GM19438 (cell line): Measurements from ENCODE around the gene CZIB.
"Not testable (repeated sequence)": the region's sequence is repeated elsewhere in the genome, so short reads cannot be mapped to it uniquely, and the experiment has no call there.

ENCODE experiments used
- ATAC-seq: cut with Tn5 transposase; IDR thresholded peaks from one replicate; pipeline ENCODE4 v1.9.1; 2021; ENCODE audit warnings: low read depth; ENCODE audit not compliant: unreplicated experiment

Gene CZIB

GRCh38 chr1:53241828-53242227 is 21.4 kb upstream of the CZIB start:
- no peak for ATAC-seq

DNA sequence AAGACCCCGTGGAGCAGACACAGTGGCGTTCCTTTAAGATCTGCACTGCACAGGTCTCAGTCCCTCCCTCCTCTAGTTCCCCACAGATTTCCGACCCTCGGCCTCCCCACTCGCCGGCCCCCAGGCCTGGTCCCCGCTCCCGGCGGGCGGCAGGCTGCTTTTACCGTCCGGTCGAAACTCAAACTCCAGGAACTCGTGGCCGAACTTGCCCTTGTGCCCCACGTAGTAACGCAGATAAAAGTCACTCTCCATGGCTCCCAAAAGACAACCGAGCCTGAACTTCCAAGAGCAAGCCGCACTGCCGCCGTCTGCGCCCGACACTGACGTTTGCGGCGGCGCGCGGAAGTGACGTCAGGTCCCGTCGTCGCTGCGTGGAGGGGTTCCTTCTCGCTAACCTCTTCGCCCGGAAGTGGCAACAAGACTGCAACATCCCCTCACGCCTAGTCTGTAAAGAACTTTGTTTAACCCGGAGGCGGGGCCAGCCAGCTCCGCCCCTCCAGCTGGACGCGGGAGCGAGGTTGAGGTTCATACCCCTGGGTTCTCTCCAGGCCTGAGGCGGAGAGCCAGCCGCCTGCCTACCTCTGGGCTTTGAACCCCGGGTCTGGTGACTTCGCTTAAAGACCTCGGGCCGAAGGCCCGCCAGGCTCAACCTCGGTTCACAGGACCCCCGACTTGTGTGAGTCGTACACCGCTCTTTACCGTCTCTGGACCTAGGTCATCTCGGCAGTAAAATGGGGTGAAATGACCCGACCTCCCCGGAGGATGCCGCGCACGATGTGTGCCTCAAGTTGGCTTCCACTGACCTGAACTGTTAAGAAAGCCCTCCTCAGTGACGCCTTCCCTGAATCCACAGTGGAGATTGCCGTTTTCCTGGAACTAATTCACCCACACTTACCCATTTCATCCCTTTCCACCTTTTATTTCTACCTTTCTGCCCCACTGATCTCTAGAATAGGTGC is 18.0 kb upstream of the CZIB start, which contains the start of gene MAGOH:
Gene MAGOH (minus strand): TSS at position 322 of the 959 bp plus-strand sequence. CDS start 70 bp downstream, at position 252.
- peak; percentile 99 for ATAC-seq

DNA sequence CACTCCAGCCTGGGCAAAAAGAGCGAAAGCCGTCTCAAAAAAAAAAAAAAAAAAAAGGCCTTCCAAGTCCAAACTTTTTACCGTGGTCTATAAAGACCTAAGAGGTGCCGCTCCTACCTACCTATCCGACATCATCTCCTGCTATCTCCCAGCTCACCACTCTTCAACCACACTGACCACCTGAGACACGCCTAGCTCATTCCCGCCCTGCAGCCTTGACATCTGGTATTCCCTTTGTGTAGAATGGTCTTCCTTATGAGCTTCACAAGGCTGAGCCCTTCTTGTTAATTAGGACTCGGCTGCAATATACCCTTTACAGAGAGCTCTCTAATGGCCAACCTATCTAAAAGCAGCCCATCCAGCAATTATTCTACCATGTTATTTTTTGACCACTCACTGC is 17.2 kb upstream of the CZIB start:
- no peak for ATAC-seq

GRCh38 chr1:53220962-53221286 is 490 bp upstream of the CZIB start:
- no peak for ATAC-seq

- no peak for ATAC-seq
Measured at GRCh38 chr1:53219711-53220110, 723 bp downstream of the CZIB start.

DNA sequence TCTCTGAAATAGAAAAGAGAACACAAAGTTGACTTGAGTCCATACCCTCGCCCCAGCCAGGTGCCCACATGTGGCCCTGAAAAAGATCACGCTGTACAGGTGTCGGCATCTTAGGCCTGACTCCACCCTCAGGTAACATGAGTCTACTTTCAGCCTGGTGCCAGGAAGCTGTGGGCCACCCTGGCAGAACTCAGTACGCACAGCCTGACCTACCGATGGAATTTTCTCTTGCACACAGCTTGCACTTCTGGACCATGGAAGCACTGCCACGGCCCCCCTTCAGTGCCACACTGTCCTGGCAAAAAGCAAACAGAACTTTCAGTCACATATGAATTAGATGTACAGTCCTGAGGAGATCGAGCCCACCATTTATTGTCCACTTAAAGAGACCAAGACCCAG is 2.2 kb downstream of the CZIB start:
- no peak for ATAC-seq

GRCh38 chr1:53214376-53214940 is 6.0 kb downstream of the CZIB start:
- no peak for ATAC-seq

DNA sequence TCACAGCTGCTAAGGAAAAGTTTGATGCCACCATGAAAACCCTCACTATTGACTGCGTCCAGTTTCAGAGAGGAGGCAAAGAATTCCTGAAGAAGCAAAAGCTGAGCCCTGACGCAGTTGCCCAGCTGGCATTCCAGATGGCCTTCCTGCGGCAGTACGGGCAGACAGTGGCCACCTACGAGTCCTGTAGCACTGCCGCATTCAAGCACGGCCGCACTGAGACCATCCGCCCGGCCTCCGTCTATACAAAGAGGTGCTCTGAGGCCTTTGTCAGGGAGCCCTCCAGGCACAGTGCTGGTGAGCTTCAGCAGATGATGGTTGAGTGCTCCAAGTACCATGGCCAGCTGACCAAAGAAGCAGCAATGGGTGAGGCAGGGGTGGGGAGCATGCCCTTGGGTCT is 9.5 kb downstream of the CZIB start:
- no peak for ATAC-seq

GRCh38 chr1:53210352-53210751 is 10.1 kb downstream of the CZIB start:
- ATAC-seq: no peak

DNA sequence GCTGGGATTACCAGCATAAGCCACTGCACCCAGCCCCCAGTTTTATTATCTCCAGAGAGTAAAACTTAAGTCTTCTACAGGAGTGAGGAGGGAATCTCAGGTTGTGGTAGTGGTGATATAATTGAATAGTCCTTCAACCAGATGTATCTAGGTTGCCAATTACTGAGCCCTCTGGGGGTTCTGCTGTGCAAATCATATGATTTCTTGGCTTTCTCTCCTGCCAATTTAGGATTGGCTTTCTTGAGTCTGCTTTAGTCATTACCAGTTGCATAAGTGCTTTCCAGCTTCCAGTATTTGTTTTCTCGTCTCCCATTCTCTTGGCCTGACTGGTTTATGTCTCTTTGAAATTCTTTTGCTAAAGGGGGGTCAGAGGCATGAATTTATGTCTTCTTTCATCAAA is 12.7 kb downstream of the CZIB start:
- ATAC-seq: no peak

- ATAC-seq: no peak
Measured at GRCh38 chr1:53206735-53207379, 13.6 kb downstream of the CZIB start.

- ATAC-seq: not testable (repeated sequence)
Measured at GRCh38 chr1:53206083-53206685, 14.2 kb downstream of the CZIB start.

GRCh38 chr1:53205496-53205895 is 14.9 kb downstream of the CZIB start:
- not testable (repeated sequence) for ATAC-seq

- no peak for ATAC-seq
Measured at GRCh38 chr1:53203466-53203865, 17.0 kb downstream of the CZIB start.

- ATAC-seq: no peak
Measured at GRCh38 chr1:53198241-53198651, 22.2 kb downstream of the CZIB start.

- ATAC-seq: no peak
Measured at GRCh38 chr1:53197291-53198200, 22.9 kb downstream of the CZIB start.

GRCh38 chr1:53196485-53197290 is 23.7 kb downstream of the CZIB start, which contains the start of gene CPT2:
Gene CPT2, plus strand, starts transcription at chr1:53196824. Its CDS starts 120 bp downstream, at chr1:53196944.
- ATAC-seq: peak; percentile 97

GRCh38 chr1:53196017-53196484 is 24.4 kb downstream of the CZIB start:
- peak; percentile 4 for ATAC-seq
